HG03460 (cell line): ENCODE measurements around the gene KLF18.
"Not testable (repeated sequence)": the region's sequence is repeated elsewhere in the genome, so short reads cannot be mapped to it uniquely, and the experiment has no call there.

Source experiments
- ATAC-seq: cut with Tn5 transposase; IDR thresholded peaks from one replicate; pipeline ENCODE4 v1.9.1; 2021; ENCODE audit not compliant: unreplicated experiment

The KLF18 gene

GRCh38 chr1:44120398-44120949 is 21.0 kb downstream of the KLF18 start:
- ATAC-seq, result no peak

- ATAC-seq, result no peak
These were observed 21.9 kb downstream of the KLF18 start for GRCh38 chr1:44119525-44119924.

DNA sequence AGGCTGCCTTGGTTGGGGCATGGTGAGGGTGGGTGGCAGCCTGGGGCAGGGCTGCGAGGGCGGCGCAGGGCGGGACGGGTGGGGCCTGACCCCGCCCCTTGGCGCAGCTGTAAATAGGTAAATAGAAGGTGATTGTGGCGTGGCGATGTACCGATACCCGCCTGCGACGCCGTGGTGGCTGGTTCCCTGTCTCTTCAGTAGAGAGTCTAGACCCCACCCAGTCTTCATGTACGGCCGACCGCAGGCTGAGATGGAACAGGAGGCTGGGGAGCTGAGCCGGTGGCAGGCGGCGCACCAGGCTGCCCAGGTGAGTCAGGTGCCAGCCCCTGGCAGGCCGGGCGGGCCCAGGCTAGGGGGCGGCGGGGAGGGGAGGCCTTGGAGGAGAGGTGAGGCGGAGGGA is 22.7 kb downstream of the KLF18 start, which contains the start of gene KLF17:
Gene KLF17 (plus strand): TSS at position 140 of the 400 bp plus-strand sequence. CDS start 87 bp downstream, at position 227.
- no peak for ATAC-seq

DNA sequence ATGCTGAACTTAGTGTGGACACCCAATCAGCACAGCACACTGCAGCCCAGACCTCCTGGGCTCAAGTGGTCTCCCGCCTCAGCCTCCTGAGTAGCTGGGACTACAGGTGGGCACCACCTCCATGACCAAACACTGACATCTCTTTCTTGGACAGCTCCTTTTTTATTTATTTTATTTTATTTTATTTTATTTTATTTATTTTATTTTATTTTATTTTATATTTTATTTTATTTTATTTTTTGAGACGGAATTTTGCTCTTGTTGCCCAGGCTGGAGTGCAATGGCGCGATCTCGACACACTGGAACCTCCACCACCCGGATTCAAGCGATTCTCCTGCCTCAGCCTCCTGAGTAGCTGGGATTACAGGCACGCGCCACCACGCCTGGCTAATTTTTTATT is 24.2 kb downstream of the KLF18 start:
- ATAC-seq, result not testable (repeated sequence)

DNA sequence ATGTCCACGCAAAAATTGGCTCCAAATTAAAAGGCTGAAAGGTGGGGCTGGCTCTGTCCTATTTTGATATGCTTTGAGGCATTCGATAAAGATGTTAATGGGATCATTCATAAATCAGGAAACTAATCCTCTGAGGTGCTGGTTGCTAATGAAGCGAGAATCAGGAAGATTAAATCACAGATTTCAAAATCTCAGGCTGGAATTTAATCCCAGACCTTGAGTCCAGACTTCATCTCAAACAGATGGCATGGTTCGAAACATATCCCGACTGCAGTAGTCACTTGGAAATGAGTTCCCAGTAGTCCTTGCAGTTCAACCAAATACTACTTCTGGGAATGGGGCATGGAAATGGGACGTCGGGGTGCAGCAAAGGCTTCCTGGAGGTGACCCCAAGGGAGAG is 27.3 kb downstream of the KLF18 start:
- ATAC-seq, result no peak

- ATAC-seq, result no peak
These were observed 28.3 kb downstream of the KLF18 start for GRCh38 chr1:44113095-44113609.

GRCh38 chr1:44112486-44112885 is 28.9 kb downstream of the KLF18 start:
- no peak for ATAC-seq

- no peak for ATAC-seq
These were observed 29.6 kb downstream of the KLF18 start for GRCh38 chr1:44111861-44112260.

DNA sequence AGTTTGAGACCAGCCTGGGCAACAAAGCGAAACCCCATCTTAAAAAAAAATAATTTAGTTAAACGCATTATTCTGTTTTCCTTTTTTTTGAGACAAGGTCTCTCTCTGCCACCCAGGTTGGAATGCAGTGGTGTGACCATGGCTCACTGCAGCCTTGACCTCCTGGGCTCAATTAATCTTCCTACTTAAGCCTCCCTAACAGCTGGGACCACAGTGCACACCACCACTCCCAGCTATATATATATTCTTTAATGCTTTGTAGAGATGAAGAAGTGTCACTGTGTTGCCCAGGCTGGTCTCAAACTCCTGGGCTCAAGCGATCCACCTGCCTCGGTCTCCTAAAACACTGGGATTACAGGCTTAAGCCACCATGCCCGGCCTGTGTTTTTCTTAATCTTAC is 30.5 kb downstream of the KLF18 start:
- ATAC-seq, result no peak

DNA sequence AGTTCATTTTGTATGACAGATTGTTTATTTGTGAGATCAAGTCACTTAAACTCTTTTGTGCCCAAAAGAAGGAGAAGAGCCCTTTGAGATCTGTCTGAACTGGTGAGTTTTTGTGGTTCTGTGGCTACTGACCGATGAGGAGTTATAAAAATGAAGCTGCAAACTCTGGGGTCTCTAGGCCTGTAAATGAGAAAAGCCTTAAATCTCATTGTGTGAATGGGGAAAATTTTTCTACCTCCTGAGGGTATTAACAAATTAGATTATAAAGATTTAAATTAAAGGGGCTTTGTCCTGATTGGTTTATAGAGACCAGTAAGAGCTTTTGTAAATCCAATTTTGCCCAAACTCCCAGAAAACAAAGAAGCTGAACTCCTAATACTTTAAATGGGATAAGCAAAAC is 32.5 kb downstream of the KLF18 start:
- ATAC-seq, result no peak

DNA sequence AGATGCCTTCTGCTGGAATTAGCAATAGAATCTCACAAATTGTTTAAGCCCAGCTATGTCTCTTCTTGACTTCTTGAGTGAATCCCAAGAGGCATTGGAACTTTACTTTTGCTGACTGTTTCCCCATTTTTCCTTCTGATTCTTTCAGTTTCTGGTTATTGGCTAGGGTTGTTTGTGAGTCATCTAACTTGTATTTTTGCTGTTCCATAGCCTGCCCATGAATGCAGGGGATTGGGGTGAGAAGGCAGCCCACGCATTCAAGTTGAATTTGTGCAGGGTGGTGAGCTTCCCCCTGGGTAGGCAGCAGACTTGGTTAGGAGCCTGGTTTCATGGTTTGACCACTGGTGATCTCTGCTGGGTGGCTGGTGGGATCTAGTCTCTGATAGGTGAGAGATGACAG is 33.2 kb downstream of the KLF18 start:
- no peak for ATAC-seq

DNA sequence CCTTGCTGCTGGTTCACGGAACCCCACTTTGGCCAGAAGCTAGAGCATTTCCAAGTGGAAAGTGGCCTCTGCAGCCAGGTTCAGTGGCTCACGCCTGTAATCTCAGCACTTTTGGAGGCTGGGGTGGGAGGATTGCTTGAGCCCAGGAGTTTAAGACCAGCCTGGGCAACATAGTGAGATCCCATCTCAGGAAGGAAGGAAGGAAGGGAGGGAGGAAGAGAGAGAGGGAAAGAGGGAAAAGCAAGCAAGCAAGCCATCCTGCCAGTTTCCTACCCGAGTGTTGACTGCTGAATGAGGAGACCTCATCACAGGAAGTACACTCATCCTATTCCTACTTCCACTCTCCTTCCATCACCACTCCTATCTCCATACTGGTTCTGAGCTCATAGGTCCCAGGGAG is 35.6 kb downstream of the KLF18 start:
- ATAC-seq, result no peak

DNA sequence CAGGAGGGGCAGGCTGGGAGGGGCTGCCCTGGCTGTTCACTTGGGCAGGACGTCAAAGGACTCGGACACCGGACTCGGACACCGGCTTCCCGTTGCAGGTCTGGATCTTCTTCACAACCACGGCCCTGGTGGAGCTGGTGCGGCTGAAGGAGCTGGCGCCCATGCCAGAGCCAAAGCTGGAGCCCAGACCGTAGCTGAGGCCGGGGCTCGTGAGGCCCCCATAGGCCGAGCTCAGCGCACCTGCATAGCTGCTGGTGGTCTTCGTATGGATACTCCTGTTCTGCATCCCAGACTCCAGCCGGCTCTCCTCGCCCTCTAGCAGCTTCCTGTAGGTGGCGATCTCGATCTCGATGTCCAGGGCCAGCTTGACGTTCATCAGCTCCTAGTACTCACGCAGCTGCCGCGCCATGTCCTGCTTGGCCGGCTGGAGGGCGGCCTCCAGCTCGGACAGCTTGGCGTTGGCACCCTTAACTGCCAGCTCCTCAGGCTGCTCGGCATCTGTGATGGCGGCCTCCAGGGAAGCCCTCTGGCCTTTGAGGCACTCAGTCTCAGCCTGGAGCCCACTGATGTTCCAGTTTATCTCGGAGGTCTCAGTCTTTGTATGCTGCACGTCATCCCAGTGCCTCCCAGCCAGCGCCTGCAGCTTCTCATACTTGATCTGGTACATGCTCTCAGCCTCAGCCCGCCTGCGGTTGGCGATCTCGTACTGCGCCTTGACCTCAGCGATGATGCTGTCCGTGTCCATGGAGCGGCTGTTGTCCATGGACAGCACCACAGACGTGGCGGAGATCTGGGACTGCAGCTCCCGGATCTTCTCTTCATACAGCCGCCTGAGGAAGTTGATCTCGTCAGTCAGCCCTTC is 37.9 kb downstream of the KLF18 start:
- no peak for ATAC-seq

GRCh38 chr1:44101328-44101727 is 40.1 kb downstream of the KLF18 start:
- ATAC-seq, result no peak

DNA sequence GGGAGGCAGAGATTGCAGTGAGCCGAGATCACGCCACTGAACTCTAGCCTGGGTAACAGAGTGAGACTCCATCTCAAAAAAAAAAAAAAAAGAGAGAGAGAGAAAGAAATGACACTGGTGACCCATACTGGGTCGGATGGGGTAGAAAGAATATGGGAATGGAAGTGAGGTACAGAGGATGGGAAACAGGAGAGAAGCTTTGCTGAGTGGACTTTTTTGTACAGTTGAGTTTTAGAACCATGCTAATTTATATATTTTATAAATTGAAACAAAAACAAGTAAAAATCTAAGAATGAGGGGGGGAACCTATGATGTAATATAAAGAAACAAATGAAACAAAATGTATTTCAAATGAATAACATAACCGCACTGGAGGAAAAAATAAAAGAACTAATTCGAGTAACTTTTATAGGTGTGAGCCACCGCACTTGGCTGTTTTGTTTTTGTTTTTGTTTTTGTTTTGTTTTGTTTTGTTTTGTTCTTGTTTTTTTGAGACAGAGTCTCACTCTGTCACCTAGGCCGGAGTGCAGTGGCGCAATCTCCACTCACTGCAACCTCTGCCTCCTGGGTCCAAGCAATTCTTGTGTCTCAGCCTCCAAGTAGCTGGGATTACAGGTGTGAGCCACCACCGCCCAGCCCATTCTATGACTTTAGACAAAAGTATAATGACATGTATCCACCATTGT is 41.1 kb downstream of the KLF18 start:
- ATAC-seq, result no peak

- no peak for ATAC-seq
These were observed 47.4 kb downstream of the KLF18 start for GRCh38 chr1:44094047-44094446.

GRCh38 chr1:44090429-44091252 is 50.8 kb downstream of the KLF18 start:
- no peak for ATAC-seq

DNA sequence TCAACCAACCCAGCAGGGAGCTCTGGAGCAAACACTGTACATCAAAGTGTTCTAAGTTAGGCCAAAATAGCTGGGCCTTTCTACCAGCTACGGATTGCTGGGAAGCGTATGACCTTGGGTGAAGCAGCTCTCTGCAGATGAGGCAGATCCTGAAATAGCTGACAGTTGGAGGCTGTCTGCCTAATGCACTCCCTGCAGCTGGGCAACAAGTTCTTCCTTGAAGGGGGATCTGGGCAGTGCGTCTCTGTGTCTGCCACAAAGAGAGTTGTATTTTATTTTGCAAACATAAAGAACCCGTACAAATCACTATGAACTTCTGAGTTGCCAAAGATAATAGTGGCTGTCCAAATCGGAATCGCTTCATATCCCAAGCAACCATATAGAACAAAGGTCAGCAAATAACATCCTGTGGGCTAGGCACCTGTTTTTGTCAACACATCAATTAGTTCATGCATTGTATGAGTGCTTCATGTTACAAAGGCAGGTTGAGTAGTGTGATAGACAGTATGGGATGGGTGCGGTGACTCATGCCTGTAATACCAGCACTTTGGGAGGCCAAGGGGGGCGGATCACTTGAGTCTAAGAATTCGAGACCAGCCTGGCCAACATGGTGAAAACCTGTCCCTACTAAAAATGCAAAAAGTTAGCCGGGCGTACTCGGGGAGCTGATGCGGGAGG is 51.9 kb downstream of the KLF18 start:
- ATAC-seq, result no peak
